ENCODE results near the gene PTCD2.

DNA sequence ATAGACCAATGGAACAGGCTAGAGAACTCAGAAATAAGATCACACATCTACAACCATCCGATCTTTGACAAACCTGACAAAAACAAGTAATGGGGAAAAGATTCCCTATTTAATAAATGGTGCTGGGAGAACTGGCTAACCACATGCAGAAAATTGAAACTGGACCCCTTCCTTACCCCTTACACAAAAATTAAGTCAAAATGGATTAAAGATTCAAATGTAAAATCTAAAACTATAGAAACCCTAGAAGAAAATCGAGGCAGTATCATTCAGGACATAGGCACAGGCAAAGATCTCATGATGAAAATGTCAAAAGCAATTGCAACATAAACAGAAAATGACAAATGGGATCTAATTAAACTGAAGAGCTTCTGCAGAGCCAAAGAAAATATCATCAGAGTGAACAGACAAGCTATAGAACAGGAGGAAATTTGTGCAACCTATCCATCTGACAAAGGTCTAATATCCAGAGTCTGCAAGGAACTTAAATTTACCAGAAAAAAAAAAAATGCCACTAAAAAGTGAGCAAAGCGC lies 43.9 kb upstream of the PTCD2 start:
- TF ChIP-seq, protein P1, sequence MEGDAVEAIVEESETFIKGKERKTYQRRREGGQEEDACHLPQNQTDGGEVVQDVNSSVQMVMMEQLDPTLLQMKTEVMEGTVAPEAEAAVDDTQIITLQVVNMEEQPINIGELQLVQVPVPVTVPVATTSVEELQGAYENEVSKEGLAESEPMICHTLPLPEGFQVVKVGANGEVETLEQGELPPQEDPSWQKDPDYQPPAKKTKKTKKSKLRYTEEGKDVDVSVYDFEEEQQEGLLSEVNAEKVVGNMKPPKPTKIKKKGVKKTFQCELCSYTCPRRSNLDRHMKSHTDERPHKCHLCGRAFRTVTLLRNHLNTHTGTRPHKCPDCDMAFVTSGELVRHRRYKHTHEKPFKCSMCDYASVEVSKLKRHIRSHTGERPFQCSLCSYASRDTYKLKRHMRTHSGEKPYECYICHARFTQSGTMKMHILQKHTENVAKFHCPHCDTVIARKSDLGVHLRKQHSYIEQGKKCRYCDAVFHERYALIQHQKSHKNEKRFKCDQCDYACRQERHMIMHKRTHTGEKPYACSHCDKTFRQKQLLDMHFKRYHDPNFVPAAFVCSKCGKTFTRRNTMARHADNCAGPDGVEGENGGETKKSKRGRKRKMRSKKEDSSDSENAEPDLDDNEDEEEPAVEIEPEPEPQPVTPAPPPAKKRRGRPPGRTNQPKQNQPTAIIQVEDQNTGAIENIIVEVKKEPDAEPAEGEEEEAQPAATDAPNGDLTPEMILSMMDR (IDR thresholded peaks at IDR 0.05) = no peak
- TF ChIP-seq EP300 (IDR thresholded peaks at IDR 0.05; ENCODE audit: low read depth) (no peak), POLR2AphosphoS5 (IDR thresholded peaks at IDR 0.05) (no peak), POLR2A (IDR thresholded peaks at IDR 0.05) (no peak)
